ENCODE results near the gene GSK3A. TPM values are rescaled to one million over a fixed set of nuclear protein-coding genes. Genes with fewer than 3 reads are reported as not detected.
A peak's percentile ranks its signal among the peaks of the same experiment; 100 is the strongest.

Gene GSK3A
- polyA plus RNA-seq, 1 donor from 2014 or later = 24.5 TPM

- H3K27me3 Mint-ChIP-seq = peaks cover 9% of the 10 kb centered on the region
- H3K36me3 Mint-ChIP-seq = no peaks in the 10 kb centered on the region
- H3K4me3 Mint-ChIP-seq = peak overlapping the region in 3 of 4 donors; percentile 13 to 82 (median 20)
- H3K27ac Mint-ChIP-seq = no peak overlapping the region
- H3K9me3 Mint-ChIP-seq = no peaks in the 10 kb centered on the region
- peaks cover 30 to 39% (median 30%) of the 10 kb centered on the region in 3 donors for H3K4me1 Mint-ChIP-seq
These were observed 58.0 kb downstream of the GSK3A start for GRCh38 chr19:42184401-42184861.

Other genes starting within 250 kb of the GSK3A start
- gene ATP1A3, start 248.4 kb downstream of the GSK3A start, polyA plus RNA-seq = 1.2 TPM
- not detected for gene GRIK5, start 172.4 kb downstream of the GSK3A start, polyA plus RNA-seq
- 24.8 TPM for gene ZNF574, start 166.4 kb downstream of the GSK3A start, polyA plus RNA-seq
- 89.1 TPM for gene POU2F2, start 110.2 kb downstream of the GSK3A start, polyA plus RNA-seq
- gene DEDD2, start 24.9 kb downstream of the GSK3A start, polyA plus RNA-seq = 159 TPM
- gene ZNF526, start 22.3 kb downstream of the GSK3A start, polyA plus RNA-seq = 8.0 TPM
- 6.7 TPM for gene ERF, start 12.5 kb upstream of the GSK3A start, polyA plus RNA-seq
- 4.5 TPM for gene CIC, start 26.6 kb upstream of the GSK3A start, polyA plus RNA-seq
- 0.55 TPM for gene PRR19, start 59.5 kb upstream of the GSK3A start, polyA plus RNA-seq
- gene PAFAH1B3, start 60.0 kb upstream of the GSK3A start, polyA plus RNA-seq = 49.0 TPM
- gene TMEM145, start 70.7 kb upstream of the GSK3A start, polyA plus RNA-seq = not detected
- gene MEGF8, start 83.0 kb upstream of the GSK3A start, polyA plus RNA-seq = 0.90 TPM
- gene CNFN, start 147.7 kb upstream of the GSK3A start, polyA plus RNA-seq = 42.5 TPM
- gene LIPE, start 184.8 kb upstream of the GSK3A start, polyA plus RNA-seq = 15.0 TPM
- gene CXCL17, start 200.3 kb upstream of the GSK3A start, polyA plus RNA-seq = 0.25 TPM

Data from IgD-negative memory B cell (primary cell).